COLO829 (cell line): ENCODE results near the gene RMND5A.
"Not testable (repeated sequence)": the region's sequence is repeated elsewhere in the genome, so short reads cannot be mapped to it uniquely, and the experiment has no call there.

ENCODE experiments used
- DNase-seq: peaks from one replicate; pipeline ENCODE4 v3.0.0; 2012; ENCODE audit warnings: low spot score

RMND5A gene

GRCh38 chr2:86719637-86720539 is at the start of gene RMND5A:
Gene RMND5A, plus strand, starts transcription at chr2:86720291. Its CDS starts 377 bp downstream, at chr2:86720668.
- not testable (repeated sequence) for DNase-seq

DNA sequence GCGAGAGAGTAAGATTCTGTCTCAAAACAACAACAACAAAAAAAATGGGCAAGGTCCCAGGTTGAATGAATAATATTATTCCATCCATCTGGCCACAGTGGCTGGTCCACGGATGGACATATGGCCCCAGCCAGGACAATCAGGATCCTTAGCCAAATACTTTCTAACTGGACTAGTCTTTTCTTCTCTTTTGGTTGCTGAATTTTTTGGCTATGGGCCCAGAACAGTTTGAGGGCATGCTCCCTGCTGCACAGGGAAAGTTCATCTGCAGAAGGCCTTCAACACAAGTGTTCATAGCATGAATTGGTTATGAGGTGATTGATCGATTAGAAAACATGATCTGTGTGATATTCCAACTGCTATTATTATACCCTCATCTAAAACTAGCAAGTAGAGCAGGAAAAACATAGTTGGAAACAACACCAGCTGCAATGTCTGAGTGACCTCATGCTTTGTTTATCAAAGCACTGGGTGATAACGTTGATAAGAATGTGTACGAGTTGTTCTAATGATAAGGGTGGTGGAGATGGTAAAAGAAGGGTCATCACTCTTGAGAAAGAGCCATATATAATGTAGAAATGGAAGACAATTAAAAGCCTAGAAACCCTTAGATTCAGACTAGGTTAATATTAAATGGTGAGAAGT is 48.6 kb upstream of the RMND5A start:
- no peak for DNase-seq

DNA sequence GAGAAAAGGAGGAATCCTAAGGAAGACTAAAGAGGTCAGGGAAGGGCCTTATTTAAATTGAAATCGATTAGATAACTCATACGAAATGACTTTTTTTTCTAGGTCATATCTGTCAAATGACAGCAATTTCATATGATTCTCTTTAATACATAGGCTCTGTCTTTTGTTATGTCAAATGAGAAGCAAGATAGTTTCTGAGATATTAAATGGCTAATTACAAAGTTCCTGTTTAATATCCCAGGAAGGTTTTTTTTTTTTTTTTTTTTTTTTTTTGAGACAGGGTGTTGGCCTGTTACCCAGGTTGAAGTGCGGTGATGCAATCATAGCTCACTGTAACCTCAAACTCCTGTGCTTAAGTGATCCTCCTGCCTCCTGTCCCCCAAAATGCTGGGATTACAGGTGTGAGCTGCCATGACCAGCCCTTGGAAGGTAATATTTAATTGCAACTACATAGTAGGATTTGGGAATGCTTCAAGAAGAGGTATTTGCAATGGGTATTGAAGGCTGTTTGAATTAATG is 48.0 kb upstream of the RMND5A start:
- no peak for DNase-seq

DNA sequence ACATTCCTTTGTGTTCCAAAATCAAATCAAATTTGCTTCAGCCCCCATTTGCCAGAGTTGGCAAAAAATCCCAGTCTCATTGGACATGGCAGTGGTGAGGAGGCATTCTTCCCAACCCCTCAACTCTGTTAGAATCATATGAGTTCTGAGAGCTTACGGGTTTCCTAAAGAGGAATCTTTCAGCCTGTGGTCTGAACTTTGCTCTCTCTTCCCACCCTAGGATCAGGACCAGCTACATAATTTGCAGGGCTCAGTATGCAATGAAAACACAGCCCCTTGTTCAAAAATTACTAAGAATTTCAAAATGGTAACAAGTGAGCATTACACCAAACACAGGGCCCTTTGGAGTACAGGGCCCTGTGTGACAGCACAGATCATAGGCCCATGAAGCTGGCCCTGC is 47.1 kb upstream of the RMND5A start:
- DNase-seq = no peak

GRCh38 chr2:86673986-86674670 is 46.0 kb upstream of the RMND5A start:
- no peak for DNase-seq

GRCh38 chr2:86675104-86675503 is 45.0 kb upstream of the RMND5A start:
- DNase-seq = no peak

GRCh38 chr2:86675511-86676015 is 44.5 kb upstream of the RMND5A start:
- no peak for DNase-seq

- DNase-seq = no peak
These were observed 42.3 kb upstream of the RMND5A start for GRCh38 chr2:86677816-86678215.

DNA sequence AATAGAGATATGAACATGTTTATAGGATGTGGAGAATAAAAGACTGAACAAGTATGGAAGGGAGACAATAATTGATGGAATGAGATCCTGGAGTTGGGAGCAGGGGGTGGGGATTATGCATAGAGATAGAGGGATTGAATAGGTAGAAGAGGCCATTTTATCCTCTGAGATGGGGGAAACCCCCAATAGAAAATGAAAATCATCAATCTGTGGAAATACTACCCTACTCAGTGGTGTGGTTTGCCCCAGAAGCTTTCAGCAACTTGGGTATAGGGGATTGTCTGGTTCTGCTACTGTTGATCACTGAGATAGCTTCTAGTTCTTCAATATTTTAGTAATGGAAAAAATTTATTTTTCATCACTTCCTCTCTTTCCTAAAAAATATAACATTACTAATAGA is 41.1 kb upstream of the RMND5A start:
- DNase-seq = no peak

- DNase-seq = no peak
These were observed 34.7 kb upstream of the RMND5A start for GRCh38 chr2:86685351-86685750.

- DNase-seq = no peak
These were observed 33.6 kb upstream of the RMND5A start for GRCh38 chr2:86686460-86686859.

- DNase-seq = peak; percentile 72
These were observed 33.2 kb upstream of the RMND5A start for GRCh38 chr2:86686905-86687304.

DNA sequence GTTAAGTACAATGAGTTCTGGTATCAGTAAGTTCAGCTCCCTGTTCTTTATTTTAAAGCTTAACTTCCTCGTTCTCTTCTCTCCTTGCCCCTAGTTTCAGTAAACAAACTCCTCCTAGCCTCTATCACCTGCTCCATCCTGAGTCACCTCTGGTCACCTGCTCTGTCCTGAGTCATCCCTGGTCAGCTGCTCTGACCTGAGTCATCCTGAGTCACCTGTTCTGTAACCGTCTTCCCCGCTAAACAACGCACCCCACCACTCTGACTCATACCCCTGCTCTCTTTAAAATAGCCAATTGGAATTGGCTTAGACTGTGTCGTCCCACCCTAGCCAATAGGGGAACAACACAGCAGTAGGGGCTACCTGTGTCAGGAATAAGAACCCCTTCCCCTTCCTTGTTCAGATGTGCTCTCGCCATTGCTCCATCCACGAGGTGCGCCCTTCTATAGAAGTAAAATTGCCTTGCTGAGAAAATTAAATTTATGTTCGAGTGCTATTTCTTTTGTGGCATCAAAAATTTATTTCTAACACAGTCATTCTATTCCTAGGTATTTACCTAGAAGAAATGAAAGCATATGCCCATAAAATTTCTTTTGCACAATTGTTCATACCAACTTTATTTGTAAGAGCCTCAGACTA is 24.9 kb upstream of the RMND5A start:
- no peak for DNase-seq

GRCh38 chr2:86697551-86698104 is 22.5 kb upstream of the RMND5A start:
- DNase-seq = no peak

DNA sequence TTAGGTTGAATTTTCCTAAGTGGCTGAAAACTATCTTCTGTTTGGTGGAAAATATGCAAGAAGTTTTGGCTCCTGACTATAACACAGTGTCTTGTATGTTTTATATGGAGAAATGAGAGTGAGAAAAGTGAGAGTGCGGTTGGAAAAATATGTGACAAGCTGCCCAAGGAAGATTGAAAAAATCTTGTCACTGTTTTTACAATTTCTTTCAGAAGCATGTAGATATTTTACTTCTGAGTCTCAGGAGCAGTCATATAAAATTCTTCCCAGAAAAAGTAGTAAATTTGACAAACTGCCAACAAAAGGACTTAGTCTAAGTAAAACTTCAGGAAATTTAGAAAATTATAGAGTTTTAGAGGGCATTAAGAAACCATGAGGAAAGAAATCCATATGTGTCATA is 19.4 kb upstream of the RMND5A start:
- DNase-seq = no peak

DNA sequence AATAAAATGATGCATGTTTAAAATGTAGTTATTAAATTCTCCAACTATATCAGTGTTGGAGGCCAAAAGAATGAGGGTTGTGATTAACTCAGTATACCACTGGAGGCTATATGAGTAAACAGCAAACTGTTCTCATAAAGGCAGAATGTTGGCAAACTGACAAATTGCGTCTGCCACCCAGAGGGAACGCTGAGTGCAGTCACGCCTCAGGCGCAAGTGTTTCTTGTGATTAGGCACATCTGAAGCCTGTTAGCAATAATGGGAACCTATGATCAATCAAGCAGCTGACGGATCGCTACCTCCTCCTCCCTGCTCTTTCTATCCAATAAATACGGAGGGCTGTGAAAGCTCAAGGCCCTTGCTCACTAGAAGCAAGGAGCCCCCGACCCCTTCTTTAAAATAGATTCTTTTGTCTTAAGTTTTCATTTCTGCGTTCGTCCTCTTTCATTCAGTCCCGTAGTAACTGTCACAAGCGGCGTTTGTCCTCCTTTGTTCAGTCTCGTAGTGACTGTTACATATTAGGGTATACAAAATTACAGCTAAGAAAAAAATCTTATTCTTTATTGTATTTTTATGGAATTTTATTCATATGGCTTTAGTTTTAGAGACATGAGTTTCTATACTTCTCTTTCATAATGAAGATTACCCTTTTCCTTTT is 16.3 kb upstream of the RMND5A start:
- DNase-seq = peak; percentile 4

DNA sequence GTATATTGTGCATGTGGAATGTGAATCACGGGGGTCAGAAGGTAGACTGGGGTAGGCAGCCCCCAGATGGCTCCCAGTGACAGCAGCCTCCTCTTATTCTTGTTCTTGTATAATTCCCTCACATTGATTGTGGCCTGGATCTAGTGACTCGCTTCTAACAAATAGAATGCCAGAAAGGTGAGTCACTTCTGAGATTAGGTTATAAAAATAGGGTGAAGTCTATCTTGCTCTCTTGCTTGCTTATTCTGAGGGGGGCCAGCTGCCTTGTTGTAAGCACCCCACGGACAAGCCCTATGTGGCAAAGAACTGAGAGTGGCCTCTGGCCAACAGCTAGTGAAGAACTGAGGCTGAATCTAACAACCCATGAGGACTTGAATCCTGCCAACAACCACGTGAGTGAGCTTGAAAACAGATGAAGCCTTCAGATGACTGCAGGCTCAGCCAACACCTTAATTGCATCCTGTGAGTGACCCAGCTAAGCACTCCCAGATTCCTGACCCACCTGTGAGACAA is 15.6 kb upstream of the RMND5A start:
- DNase-seq = peak; percentile 63

DNA sequence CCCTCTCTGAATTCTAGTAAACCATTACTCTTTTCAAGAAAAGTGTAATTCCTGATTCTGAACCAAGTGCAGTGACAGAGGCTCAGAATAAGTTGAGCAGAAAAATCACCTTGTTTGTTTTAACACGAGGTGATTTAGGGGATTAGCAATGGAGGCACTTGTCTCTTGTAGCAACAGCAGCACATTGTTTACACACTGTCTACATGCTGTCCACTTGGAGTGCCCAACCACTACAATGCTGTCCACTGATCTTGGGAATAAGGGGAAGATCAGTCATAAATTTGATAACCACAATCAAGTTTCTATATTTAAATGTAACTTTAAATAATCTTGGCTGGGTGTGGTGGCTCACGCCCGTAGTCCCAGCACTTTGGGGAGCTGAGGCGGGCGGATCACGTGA is 13.9 kb upstream of the RMND5A start:
- no peak for DNase-seq

DNA sequence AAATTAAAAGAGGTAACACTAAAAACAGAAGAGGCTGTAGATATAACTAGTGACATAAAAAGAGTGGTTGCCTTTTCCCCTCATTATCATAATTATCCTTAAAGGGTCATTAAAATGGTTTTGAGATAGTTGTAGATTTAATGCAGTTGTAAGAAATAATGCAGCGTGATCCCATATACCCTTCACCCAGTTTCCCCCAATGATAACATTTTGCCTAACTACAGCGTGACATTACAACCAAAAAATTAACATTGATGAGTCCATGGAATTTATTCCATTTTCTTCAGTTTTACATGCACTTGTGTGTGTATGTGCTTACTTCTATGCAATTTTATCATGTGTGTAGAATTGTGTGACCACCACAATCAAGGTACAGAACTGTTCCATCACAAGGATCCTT is 13.2 kb upstream of the RMND5A start:
- DNase-seq = no peak

- DNase-seq = not testable (repeated sequence)
These were observed 12.0 kb upstream of the RMND5A start for GRCh38 chr2:86708126-86708525.
